Activated CD4-positive, alpha-beta memory T cell treated with anti-CD3 and anti-CD28 coated beads, Interleukin-2, amount 10 ng/mL, durations not matched to agents 7 days and 5 days (primary cell): ENCODE data around the gene BLACAT1. TPM values are rescaled to one million over a fixed set of nuclear protein-coding genes. Genes with fewer than 3 reads are reported as not detected.
"Not testable (repeated sequence)": the region's sequence is repeated elsewhere in the genome, so short reads cannot be mapped to it uniquely, and the experiment has no call there.

Experiments
- CTCF ChIA-PET: fragments of 350-600 bp; sonication (Branson Sonifier 250); formaldehyde crosslinking; loops from one replicate; lab custom pipeline; 2021; ENCODE audit warnings: antibody characterized with exemption, inconsistent platforms; lab: Charles Lee
- POLR2A ChIA-PET: fragments of 350-600 bp; sonication (Branson Sonifier 250); formaldehyde crosslinking; loops from one replicate; lab custom pipeline; 2021; ENCODE audit warnings: antibody characterized with exemption; lab: Charles Lee
- DNase-seq: peaks from one replicate; pipeline ENCODE4 v3.0.0-alpha.2; 2020
- H3K27ac Mint-ChIP-seq: one replicate; pipeline ENCODE4 v1.8.0; 2021; ENCODE audit warnings: mild to moderate bottlenecking, mixed read lengths
- H3K27me3 Mint-ChIP-seq: one replicate; pipeline ENCODE4 v1.8.0; 2021; ENCODE audit warnings: mixed read lengths
- H3K36me3 Mint-ChIP-seq: one replicate; pipeline ENCODE4 v1.8.0; 2021; ENCODE audit warnings: low read depth, mixed read lengths
- H3K4me1 Mint-ChIP-seq: one replicate; pipeline ENCODE4 v1.8.0; 2021; ENCODE audit warnings: mixed read lengths
- H3K4me3 Mint-ChIP-seq: one replicate; pipeline ENCODE4 v1.8.0; 2021; ENCODE audit warnings: mild to moderate bottlenecking, mixed read lengths
- H3K9me3 Mint-ChIP-seq: one replicate; pipeline ENCODE4 v1.8.0; 2021; ENCODE audit warnings: mixed read lengths
- total RNA-seq, 2 experiments: library from RNA; stranded (reverse); gene quantifications; one replicate each; pipeline ENCODE4 v1.2.3, GENCODE V29; 2021

BLACAT1 gene
- total RNA-seq, 2 experiments from 2014 or later: 0.55 to 0.65 TPM

DNA sequence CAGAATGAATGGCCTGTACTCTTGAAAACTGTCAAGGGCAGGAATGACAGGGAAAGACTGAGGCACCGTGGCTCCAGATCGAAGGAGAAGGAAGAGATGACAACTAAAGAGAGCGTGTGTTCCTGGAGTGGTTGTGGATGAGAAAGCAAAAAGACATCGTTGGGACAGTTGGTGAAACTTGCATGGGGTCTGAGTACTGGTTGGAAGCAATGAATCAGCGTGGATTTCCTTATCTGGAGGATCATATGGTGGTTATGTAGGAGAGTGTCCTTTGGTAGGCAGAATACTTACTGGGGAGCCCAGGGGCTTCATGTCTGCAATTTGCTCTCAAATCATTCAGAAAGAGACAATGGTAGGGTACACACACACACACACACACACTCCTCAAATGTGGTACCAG lies 47.9 kb downstream of the BLACAT1 start:
- ChIA-PET POLR2A (no interaction called here), CTCF (interaction anchor here (1.2 kb wide), 1 partner anchor 77 kb away, joined by 3 read pairs; no protein-coding TSS in a partner anchor)
- DNase-seq: no peak
- H3K9me3 Mint-ChIP-seq: peaks cover 1% of the 10 kb centered on the region
- peaks cover 26% of the 10 kb centered on the region for H3K27me3 Mint-ChIP-seq
- H3K4me1 Mint-ChIP-seq: peaks cover 13% of the 10 kb centered on the region
- H3K27ac Mint-ChIP-seq: no peak overlapping the region
- H3K4me3 Mint-ChIP-seq: no peak overlapping the region
- H3K36me3 Mint-ChIP-seq: peaks cover 2% of the 10 kb centered on the region

DNA sequence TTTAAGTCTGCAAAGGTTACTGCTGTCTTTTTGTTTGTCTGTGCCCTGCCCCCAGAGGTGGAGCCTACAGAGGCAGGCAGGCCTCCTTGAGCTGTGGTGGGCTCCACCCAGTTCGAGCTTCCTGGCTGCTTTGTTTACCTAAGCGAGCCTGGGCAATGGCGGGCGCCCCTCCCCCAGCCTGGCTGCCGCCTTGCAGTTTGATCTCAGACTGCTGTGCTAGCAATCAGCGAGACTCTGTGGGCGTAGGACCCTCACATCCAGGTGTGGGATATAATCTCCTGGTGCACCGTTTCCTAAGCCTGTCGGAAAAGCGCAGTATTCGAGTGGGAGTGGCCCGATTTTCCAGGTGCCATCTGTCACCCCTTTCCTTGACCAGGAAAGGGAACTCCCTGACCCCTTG lies 49.6 kb downstream of the BLACAT1 start:
- peaks cover 13% of the 10 kb centered on the region for H3K4me1 Mint-ChIP-seq

More for the DNA sequence above, 49.6 kb downstream of the BLACAT1 start:
- H3K9me3 Mint-ChIP-seq, DNase-seq, POLR2A ChIA-PET, H3K27ac Mint-ChIP-seq, H3K4me3 Mint-ChIP-seq, H3K36me3 Mint-ChIP-seq: not testable (repeated sequence)
- CTCF ChIA-PET: interaction anchor here (1.1 kb wide), 1 partner anchor 25 kb away, joined by 4 read pairs; no protein-coding TSS in a partner anchor
- peaks cover 26% of the 10 kb centered on the region for H3K27me3 Mint-ChIP-seq

Other genes with a start within 250 kb of the BLACAT1 start
- gene DSTYK, start 244.3 kb downstream of the BLACAT1 start, total RNA-seq: 1 to 10 TPM; 8.8 to 9.2 TPM
- 1 to 10 TPM; 1.8 TPM for gene TMCC2, start 228.1 kb downstream of the BLACAT1 start, total RNA-seq
- 10 to 100 TPM; 12.4 to 13.0 TPM for gene NUAK2, start 134.3 kb downstream of the BLACAT1 start, total RNA-seq
- not detected for gene KLHDC8A, start 99.1 kb downstream of the BLACAT1 start, total RNA-seq
- gene LEMD1, start 34.0 kb downstream of the BLACAT1 start, total RNA-seq: 1 to 10 TPM; 1.1 to 2.2 TPM
- 1 to 10 TPM; 1.1 to 1.4 TPM for gene CDK18, start 48.6 kb upstream of the BLACAT1 start, total RNA-seq
- 10 to 100 TPM; 80.6 to 83.0 TPM for gene ELK4, start 176.0 kb upstream of the BLACAT1 start, total RNA-seq
- gene SLC45A3, start 224.5 kb upstream of the BLACAT1 start, total RNA-seq: under 1 TPM in 1 of 2 experiments, not detected in 1; 0.18 TPM